ENCODE measurements around the gene SEC14L6.

The SEC14L6 gene

GRCh38 chr22:30511911-30512310 is 34.6 kb downstream of the SEC14L6 start:
- no peak overlapping the region for H2BK12ac ChIP-seq (ENCODE audit: low read length)
- H2BK15ac ChIP-seq (ENCODE audit: low read length): no peak overlapping the region
- WGBS, 2 donors (ENCODE audit: extremely low coverage in 2 of 2, insufficient read length in 2 of 2, insufficient replicate concordance in 1 of 2): no CpG with 5 or more reads among the region's 7 CpGs
- no peaks in the 10 kb centered on the region for H3K79me1 ChIP-seq (ENCODE audit: low read depth, low read length)
- peaks cover 3 to 4% of the 10 kb centered on the region in 2 donors for H3K9me3 ChIP-seq (replicated peaks in 1 of 2; ENCODE audit: control insufficient read depth in 2 of 2, insufficient read depth in 1 of 2, low read depth in 1 of 2, low read length in 2 of 2)
- H2AFZ ChIP-seq (ENCODE audit: low read length): no peak overlapping the region
- H2AK5ac ChIP-seq (ENCODE audit: low read depth, low read length): no peak overlapping the region
- no peak overlapping the region for H3K23ac ChIP-seq (ENCODE audit: low read depth, low read length, poor library complexity)
- H3K14ac ChIP-seq (ENCODE audit: low read length): no peak overlapping the region
- H3K4me2 ChIP-seq (ENCODE audit: insufficient read depth, low read length, poor library complexity, severe bottlenecking): no peak overlapping the region
- no peak overlapping the region for H3K9ac ChIP-seq (ENCODE audit: low read depth, low read length, poor library complexity)
- no peak overlapping the region for H3K4me3 ChIP-seq (ENCODE audit: low read length in 2 of 2)
- H4K8ac ChIP-seq (ENCODE audit: low read depth, low read length): no peak overlapping the region
- no peak overlapping the region for H3K4ac ChIP-seq (ENCODE audit: low read length)
- no peak for DNase-seq (ENCODE audit: low spot score)
- H3K18ac ChIP-seq (ENCODE audit: low read length): no peak overlapping the region
- H3K27me3 ChIP-seq (ENCODE audit: control insufficient read depth in 3 of 3, insufficient read depth in 3 of 3, low read depth in 1 of 3, low read length in 3 of 3): no peaks in the 10 kb centered on the region
- peaks cover 0 to 1% of the 10 kb centered on the region in 2 donors for H3K36me3 ChIP-seq (replicated peaks in 1 of 2; ENCODE audit: control insufficient read depth in 2 of 2, insufficient read depth in 2 of 2, low read length in 2 of 2)
- H2BK120ac ChIP-seq (ENCODE audit: low read depth, low read length): no peak overlapping the region
- H3K4me1 ChIP-seq (ENCODE audit: control insufficient read depth in 2 of 2, insufficient read depth in 1 of 2, low read depth in 1 of 2, low read length in 2 of 2): no peaks in the 10 kb centered on the region
- H2BK5ac ChIP-seq (ENCODE audit: low read length): no peak overlapping the region
- H4K91ac ChIP-seq (ENCODE audit: low read depth, low read length, poor library complexity): no peak overlapping the region
- no peak overlapping the region for H3K27ac ChIP-seq (replicated peaks; ENCODE audit: low read length)

- Histone ChIP-seq H3K23ac (ENCODE audit: low read depth, low read length, poor library complexity) (no peak overlapping the region), H3K9me3 (replicated peaks in 1 of 2; ENCODE audit: control insufficient read depth in 2 of 2, insufficient read depth in 1 of 2, low read depth in 1 of 2, low read length in 2 of 2) (peaks cover 2 to 3% of the 10 kb centered on the region in 2 donors), H3K79me1 (ENCODE audit: low read depth, low read length) (no peaks in the 10 kb centered on the region), H3K4me1 (ENCODE audit: control insufficient read depth in 2 of 2, insufficient read depth in 1 of 2, low read depth in 1 of 2, low read length in 2 of 2) (no peaks in the 10 kb centered on the region), H2BK120ac (ENCODE audit: low read depth, low read length) (no peak overlapping the region), H3K36me3 (replicated peaks in 1 of 2; ENCODE audit: control insufficient read depth in 2 of 2, insufficient read depth in 2 of 2, low read length in 2 of 2) (peaks cover 0 to 1% of the 10 kb centered on the region in 2 donors), H2BK15ac (ENCODE audit: low read length) (no peak overlapping the region), H4K91ac (ENCODE audit: low read depth, low read length, poor library complexity) (no peak overlapping the region), H3K4ac (ENCODE audit: low read length) (no peak overlapping the region), H2BK12ac (ENCODE audit: low read length) (no peak overlapping the region), H2AFZ (ENCODE audit: low read length) (no peak overlapping the region), H3K4me3 (ENCODE audit: low read length in 2 of 2) (no peak overlapping the region), H3K27me3 (ENCODE audit: control insufficient read depth in 3 of 3, insufficient read depth in 3 of 3, low read depth in 1 of 3, low read length in 3 of 3) (no peaks in the 10 kb centered on the region), H3K27ac (replicated peaks; ENCODE audit: low read length) (no peak overlapping the region), H3K4me2 (ENCODE audit: insufficient read depth, low read length, poor library complexity, severe bottlenecking) (no peak overlapping the region), H3K18ac (ENCODE audit: low read length) (no peak overlapping the region), H2AK5ac (ENCODE audit: low read depth, low read length) (no peak overlapping the region), H3K9ac (ENCODE audit: low read depth, low read length, poor library complexity) (no peak overlapping the region), H2BK5ac (ENCODE audit: low read length) (no peak overlapping the region), H3K14ac (ENCODE audit: low read length) (no peak overlapping the region), H4K8ac (ENCODE audit: low read depth, low read length) (no peak overlapping the region)
- DNase-seq (ENCODE audit: low spot score): no peak
- WGBS, 2 donors (ENCODE audit: extremely low coverage in 2 of 2, insufficient read length in 2 of 2, insufficient replicate concordance in 1 of 2): no CpG with 5 or more reads among the region's 9 CpGs
These were observed 35.4 kb downstream of the SEC14L6 start for GRCh38 chr22:30511109-30511508.

- Histone ChIP-seq H3K4me1 (ENCODE audit: control insufficient read depth in 2 of 2, insufficient read depth in 1 of 2, low read depth in 1 of 2, low read length in 2 of 2) (no peaks in the 10 kb centered on the region), H4K8ac (ENCODE audit: low read depth, low read length) (no peak overlapping the region), H3K36me3 (replicated peaks in 1 of 2; ENCODE audit: control insufficient read depth in 2 of 2, insufficient read depth in 2 of 2, low read length in 2 of 2) (peaks cover 0 to under 1% of the 10 kb centered on the region in 2 donors), H2BK120ac (ENCODE audit: low read depth, low read length) (no peak overlapping the region), H2BK15ac (ENCODE audit: low read length) (no peak overlapping the region), H3K9me3 (replicated peaks in 1 of 2; ENCODE audit: control insufficient read depth in 2 of 2, insufficient read depth in 1 of 2, low read depth in 1 of 2, low read length in 2 of 2) (peaks cover 0 to under 1% of the 10 kb centered on the region in 2 donors), H3K9ac (ENCODE audit: low read depth, low read length, poor library complexity) (no peak overlapping the region), H3K23ac (ENCODE audit: low read depth, low read length, poor library complexity) (no peak overlapping the region), H3K14ac (ENCODE audit: low read length) (no peak overlapping the region), H3K4me3 (ENCODE audit: low read length in 2 of 2) (no peak overlapping the region), H3K27me3 (ENCODE audit: control insufficient read depth in 3 of 3, insufficient read depth in 3 of 3, low read depth in 1 of 3, low read length in 3 of 3) (peaks cover 0 to 8% (median 3%) of the 10 kb centered on the region in 3 experiments), H3K18ac (ENCODE audit: low read length) (no peak overlapping the region), H3K79me1 (ENCODE audit: low read depth, low read length) (no peaks in the 10 kb centered on the region), H3K4me2 (ENCODE audit: insufficient read depth, low read length, poor library complexity, severe bottlenecking) (no peak overlapping the region), H2BK5ac (ENCODE audit: low read length) (no peak overlapping the region), H2BK12ac (ENCODE audit: low read length) (no peak overlapping the region), H3K27ac (replicated peaks; ENCODE audit: low read length) (no peak overlapping the region), H2AFZ (ENCODE audit: low read length) (no peak overlapping the region), H3K4ac (ENCODE audit: low read length) (no peak overlapping the region), H2AK5ac (ENCODE audit: low read depth, low read length) (no peak overlapping the region), H4K91ac (ENCODE audit: low read depth, low read length, poor library complexity) (no peak overlapping the region)
- WGBS, 2 donors (ENCODE audit: extremely low coverage in 2 of 2, insufficient read length in 2 of 2, insufficient replicate concordance in 1 of 2): no CpG with 5 or more reads among the region's 5 CpGs
- no peak for DNase-seq (ENCODE audit: low spot score)
These were observed 38.3 kb downstream of the SEC14L6 start for GRCh38 chr22:30508216-30508615.

- H2BK12ac ChIP-seq (ENCODE audit: low read length): no peak overlapping the region
- H2BK120ac ChIP-seq (ENCODE audit: low read depth, low read length): no peak overlapping the region
- peaks cover 0 to 8% (median 3%) of the 10 kb centered on the region in 3 experiments for H3K27me3 ChIP-seq (ENCODE audit: control insufficient read depth in 3 of 3, insufficient read depth in 3 of 3, low read depth in 1 of 3, low read length in 3 of 3)
- H3K4me2 ChIP-seq (ENCODE audit: insufficient read depth, low read length, poor library complexity, severe bottlenecking): no peak overlapping the region
- H3K27ac ChIP-seq (replicated peaks; ENCODE audit: low read length): no peak overlapping the region
- no CpG with 5 or more reads among the region's 4 CpGs for WGBS, 2 donors (ENCODE audit: extremely low coverage in 2 of 2, insufficient read length in 2 of 2, insufficient replicate concordance in 1 of 2)
- no peak overlapping the region for H3K23ac ChIP-seq (ENCODE audit: low read depth, low read length, poor library complexity)
- H3K79me1 ChIP-seq (ENCODE audit: low read depth, low read length): no peaks in the 10 kb centered on the region
- no peak overlapping the region for H3K9ac ChIP-seq (ENCODE audit: low read depth, low read length, poor library complexity)
- no peaks in the 10 kb centered on the region for H3K4me1 ChIP-seq (ENCODE audit: control insufficient read depth in 2 of 2, insufficient read depth in 1 of 2, low read depth in 1 of 2, low read length in 2 of 2)
- H3K9me3 ChIP-seq (replicated peaks in 1 of 2; ENCODE audit: control insufficient read depth in 2 of 2, insufficient read depth in 1 of 2, low read depth in 1 of 2, low read length in 2 of 2): no peaks in the 10 kb centered on the region
- no peak for DNase-seq (ENCODE audit: low spot score)
- H3K18ac ChIP-seq (ENCODE audit: low read length): no peak overlapping the region
- no peak overlapping the region for H4K91ac ChIP-seq (ENCODE audit: low read depth, low read length, poor library complexity)
- H4K8ac ChIP-seq (ENCODE audit: low read depth, low read length): no peak overlapping the region
- no peak overlapping the region for H3K14ac ChIP-seq (ENCODE audit: low read length)
- no peak overlapping the region for H2BK5ac ChIP-seq (ENCODE audit: low read length)
- H3K4me3 ChIP-seq (ENCODE audit: low read length in 2 of 2): no peak overlapping the region
- no peaks in the 10 kb centered on the region for H3K36me3 ChIP-seq (replicated peaks in 1 of 2; ENCODE audit: control insufficient read depth in 2 of 2, insufficient read depth in 2 of 2, low read length in 2 of 2)
- no peak overlapping the region for H2BK15ac ChIP-seq (ENCODE audit: low read length)
- H2AK5ac ChIP-seq (ENCODE audit: low read depth, low read length): no peak overlapping the region
- no peak overlapping the region for H3K4ac ChIP-seq (ENCODE audit: low read length)
- no peak overlapping the region for H2AFZ ChIP-seq (ENCODE audit: low read length)
These were observed 38.9 kb downstream of the SEC14L6 start for GRCh38 chr22:30507670-30508069.

Measured in neuronal stem cell (in vitro differentiated cells).